PC-3 (cell line): ENCODE measurements around the gene CCNY. TPM values are rescaled to one million over a fixed set of nuclear protein-coding genes. Genes with fewer than 3 reads are reported as not detected.

Experiments
- ATAC-seq: fragments of 200-7000 bp; cut with Tn5 transposase; 2 replicates; pipeline ENCODE4 v1.9.1; 2020; ENCODE audit warnings: mild to moderate bottlenecking, moderate library complexity
- BruUV-seq: library from RNA; stranded (reverse); fragments of 400-500 nt; replicated peaks from 2 replicates; lab custom pipeline; 2021; lab: Mats Ljungman, UMichigan
- CTCF ChIA-PET: fragments of 300-600 bp; sonication (Branson Sonifier 250); formaldehyde crosslinking; loops from one replicate; lab custom pipeline; 2022; ENCODE audit warnings: antibody characterized with exemption; lab: Charles Lee
- POLR2A ChIA-PET: fragments of 300-600 bp; sonication (Branson Sonifier 250); formaldehyde crosslinking; loops from one replicate; lab custom pipeline; 2022; ENCODE audit warnings: antibody characterized with exemption; ENCODE audit not compliant: unreplicated experiment; lab: Charles Lee
- DNase-seq: peaks from one replicate; pipeline ENCODE4 v3.0.0-alpha.2; 2015
- H2AFZ ChIP-seq: fragments of 300-600 bp; sonication (generic); 2 replicates; pipeline ENCODE4 v1.6.0; 2016; ENCODE audit warnings: antibody characterized with exemption, low read length
- H3F3A ChIP-seq: fragments of 300-600 bp; sonication (generic); one replicate; pipeline ENCODE4 v1.6.0; 2017; ENCODE audit warnings: antibody characterized with exemption, low read length, control low read depth, mild to moderate bottlenecking; ENCODE audit not compliant: unreplicated experiment
- H3K27ac ChIP-seq: fragments of 300-600 bp; sonication (generic); 2 replicates; pipeline ENCODE4 v1.5.1; 2016; ENCODE audit warnings: mild to moderate bottlenecking, low read length
- H3K27me3 ChIP-seq: fragments of 300-600 bp; sonication (generic); 2 replicates; pipeline ENCODE4 v1.6.1; 2016; ENCODE audit warnings: low read length, mixed read lengths
- H3K36me3 ChIP-seq: fragments of 300-600 bp; sonication (generic); 2 replicates; pipeline ENCODE4 v1.6.1; 2016; ENCODE audit warnings: low read depth, mixed run types, low read length, mixed read lengths
- H3K4me1 ChIP-seq: fragments of 300-600 bp; sonication (generic); 2 replicates; pipeline ENCODE4 v1.5.1; 2016; ENCODE audit warnings: low read length; ENCODE audit not compliant: insufficient read depth
- H3K4me2 ChIP-seq: fragments of 300-600 bp; sonication (generic); 2 replicates; pipeline ENCODE4 v1.6.0; 2016; ENCODE audit warnings: low read length
- H3K4me3 ChIP-seq: fragments of 300-600 bp; sonication (generic); 2 replicates; pipeline ENCODE4 v1.5.1; 2016; ENCODE audit warnings: mild to moderate bottlenecking, low read length, mixed read lengths
- H3K79me2 ChIP-seq: fragments of 300-600 bp; sonication (generic); 2 replicates; pipeline ENCODE4 v1.6.1; 2017; ENCODE audit warnings: low read length, mixed read lengths
- H3K9ac ChIP-seq: fragments of 300-600 bp; sonication (generic); 2 replicates; pipeline ENCODE4 v1.6.0; 2016; ENCODE audit warnings: mild to moderate bottlenecking, low read length
- H3K9me2 ChIP-seq: fragments of 300-600 bp; sonication (generic); replicated peaks from 2 replicates; pipeline ENCODE4 v1.6.1; 2016; ENCODE audit warnings: mixed run types, low read length, mixed read lengths
- H3K9me3 ChIP-seq: fragments of 300-600 bp; sonication (generic); 2 replicates; pipeline ENCODE4 v1.6.1; 2016; ENCODE audit warnings: low read length, mixed read lengths
- H4K20me1 ChIP-seq: fragments of 300-600 bp; sonication (generic); 2 replicates; pipeline ENCODE4 v1.6.1; 2016; ENCODE audit warnings: low read length, mixed read lengths
- CTCF ChIP-seq: fragments of 300-600 bp; sonication (generic); conservative IDR thresholded peaks from 2 replicates; pipeline ENCODE4 v1.5.1; 2017; ENCODE audit warnings: antibody characterized with exemption, low read depth, mild to moderate bottlenecking, low read length
- EZH2 ChIP-seq: fragments of 300-600 bp; sonication (generic); IDR thresholded peaks from one replicate; pipeline ENCODE4 v1.6.1; 2017; ENCODE audit warnings: antibody characterized with exemption, mild to moderate bottlenecking, low read length; ENCODE audit not compliant: unreplicated experiment
- EZH2phosphoT487 ChIP-seq: fragments of 300-600 bp; sonication (generic); IDR thresholded peaks from 2 replicates; pipeline ENCODE4 v1.6.1; 2018; ENCODE audit warnings: mild to moderate bottlenecking, antibody characterized with exemption, low read length, borderline replicate concordance
- intact Hi-C: fragments of 100-400 bp; cut with micrococcal nuclease; formaldehyde crosslinking; loops from 2 replicates; pipeline ENCODE4 v1.9.0; 2023
- total RNA-seq: library from RNA; depleted of rRNA; stranded (reverse); fragments of >200 nt; gene quantifications from 2 replicates; pipeline ENCODE4 v1.2.3, GENCODE V29; 2014

Gene CCNY
- total RNA-seq, 1 experiment from 2014 or later = 146 TPM

GRCh38 chr10:35574924-35575352 lies 238.6 kb downstream of the CCNY start:
- peak overlapping the region; percentile 1; the same call in 1 of the 2 replicates for H3K9ac ChIP-seq
- peaks cover 7% of the 10 kb centered on the region for H3K36me3 ChIP-seq
- DNase-seq (peak; percentile 100), ATAC-seq (peak; percentile 90)
- H4K20me1 ChIP-seq = no peaks in the 10 kb centered on the region
- peaks cover 4% of the 10 kb centered on the region for H3F3A ChIP-seq
- H3K4me1 ChIP-seq = peaks cover 21% of the 10 kb centered on the region
- peak overlapping the region; percentile 0; the same call in 1 of the 2 replicates for H3K4me3 ChIP-seq
- H3K9me3 ChIP-seq = no peaks in the 10 kb centered on the region
- no peaks in the 10 kb centered on the region for H3K79me2 ChIP-seq
- POLR2A ChIA-PET = interaction anchor here (0.6 kb wide), 2 partner anchors 237 to 586 kb away, joined by 3 read pairs; no protein-coding TSS in a partner anchor
- TF ChIP-seq EZH2 = no peak
- TF ChIP-seq CTCF = peak; percentile 98
- H2AFZ ChIP-seq = peak overlapping the region; percentile 1; the same call in 1 of the 2 replicates
- peak overlapping the region; percentile 26 for H3K4me2 ChIP-seq
- intact Hi-C loops = no loop called here
- CTCF ChIA-PET = interaction anchor here (0.7 to 1.8 kb wide), 10 partner anchors 12 to 1306 kb away, joined by 3 to 11 read pairs (median 4); no protein-coding TSS in a partner anchor
- peak overlapping the region; percentile 55 for H3K27ac ChIP-seq
- H3K27me3 ChIP-seq = no peaks in the 10 kb centered on the region
- H3K9me2 ChIP-seq = no peaks in the 10 kb centered on the region
- no TSS peak for BruUV-seq

GRCh38 chr10:35575640-35576039 lies 239.3 kb downstream of the CCNY start:
- H2AFZ ChIP-seq = no peak overlapping the region
- intact Hi-C loops = no loop called here
- H3K79me2 ChIP-seq = no peaks in the 10 kb centered on the region
- peak overlapping the region; percentile 26 for H3K4me2 ChIP-seq
- no peaks in the 10 kb centered on the region for H4K20me1 ChIP-seq
- ChIA-PET CTCF (interaction anchor here (0.7 to 1.8 kb wide), 9 partner anchors 12 to 1305 kb away, joined by 3 to 11 read pairs (median 4); no protein-coding TSS in a partner anchor), POLR2A (interaction anchor here (0.6 kb wide), 1 partner anchor 238 kb away, joined by 3 read pairs; no protein-coding TSS in a partner anchor)
- peaks cover 21% of the 10 kb centered on the region for H3K4me1 ChIP-seq
- H3K9me3 ChIP-seq = no peaks in the 10 kb centered on the region
- TSS peak; percentile 16 for BruUV-seq
- peak overlapping the region; percentile 0; the same call in 1 of the 2 replicates for H3K4me3 ChIP-seq
- no peak for ATAC-seq
- peak overlapping the region; percentile 55 for H3K27ac ChIP-seq
- H3K27me3 ChIP-seq = no peaks in the 10 kb centered on the region
- peaks cover 4% of the 10 kb centered on the region for H3F3A ChIP-seq
- peak overlapping the region; percentile 1; the same call in 1 of the 2 replicates for H3K9ac ChIP-seq
- no peaks in the 10 kb centered on the region for H3K9me2 ChIP-seq
- peaks cover 7% of the 10 kb centered on the region for H3K36me3 ChIP-seq
- DNase-seq = no peak
- TF ChIP-seq CTCF = 0 out of 2 replicates have a peak, but pooled peaks have one; percentile 10
- TF ChIP-seq EZH2 = no peak

- no peak overlapping the region for H3K4me3 ChIP-seq
- ChIA-PET CTCF (no interaction called here), POLR2A (no interaction called here)
- H3K9me3 ChIP-seq = no peaks in the 10 kb centered on the region
- H4K20me1 ChIP-seq = no peaks in the 10 kb centered on the region
- no peaks in the 10 kb centered on the region for H3K9me2 ChIP-seq
- no peak overlapping the region for H2AFZ ChIP-seq
- DNase-seq (no peak), ATAC-seq (no peak)
- peaks cover 4% of the 10 kb centered on the region; the same call in 1 of the 2 replicates for H3K36me3 ChIP-seq
- intact Hi-C loops = no loop called here
- H3K4me2 ChIP-seq = no peak overlapping the region
- H3K4me1 ChIP-seq = peaks cover 21% of the 10 kb centered on the region
- BruUV-seq = no TSS peak
- H3K27me3 ChIP-seq = no peaks in the 10 kb centered on the region
- no peaks in the 10 kb centered on the region for H3K79me2 ChIP-seq
- H3K9ac ChIP-seq = no peak overlapping the region
- no peak overlapping the region for H3K27ac ChIP-seq
- peaks cover 4% of the 10 kb centered on the region for H3F3A ChIP-seq
- TF ChIP-seq EZH2 (no peak), EZH2phosphoT487 (no peak), CTCF (no peak)
Measured at GRCh38 chr10:35576730-35577129, 240.4 kb downstream of the CCNY start.
